Stomach (tissue), 9 donors: Measurements from ENCODE around the gene DCAF5. TPM values are rescaled to one million over a fixed set of nuclear protein-coding genes. Genes with fewer than 3 reads are reported as not detected.
A peak's percentile ranks its signal among the peaks of the same experiment; 100 is the strongest.
"Not testable (repeated sequence)": the region's sequence is repeated elsewhere in the genome, so short reads cannot be mapped to it uniquely, and the experiment has no call there.

Experiments
- DNase-seq, 2 donors: peaks; one replicate each; pipeline versions ENCODE4 v3.0.0 to v3.0.0-alpha.2; 2013 to 2019
- H3K27ac ChIP-seq, 5 donors: fragments of 200-600 bp in 4 of 5; sonication (generic) in 4 of 5; one replicate each; pipeline ENCODE4 v1.5.1; 2013 to 2019; ENCODE audit warnings: mild to moderate bottlenecking in 1 of 5, moderate library complexity in 1 of 5
- H3K27me3 ChIP-seq, 3 donors: fragments of 200-600 bp; sonication (generic); one replicate each; pipeline ENCODE4 v1.5.1; 2017 to 2019; ENCODE audit warnings: mixed run types in 1 of 3
- H3K36me3 ChIP-seq, 4 donors: fragments of 200-600 bp; sonication (generic); 1 replicate in 3 of 4; 2 replicates in 1 of 4; pipeline ENCODE4 v1.5.1; 2016 to 2019
- H3K4me1 ChIP-seq, 4 donors: fragments of 200-600 bp; sonication (generic); one replicate each; pipeline ENCODE4 v1.5.1; 2016 to 2019
- H3K4me3 ChIP-seq, 4 donors: fragments of 200-600 bp; sonication (generic) in 3 of 4; one replicate each; pipeline ENCODE4 v1.5.1; 2016 to 2019; ENCODE audit warnings: mild to moderate bottlenecking in 1 of 4
- H3K9me3 ChIP-seq, 4 donors: fragments of 200-600 bp; sonication (generic); one replicate each; pipeline ENCODE4 v1.5.1; 2016 to 2019
- EP300 ChIP-seq: sonication (generic); formaldehyde crosslinking; IDR thresholded peaks from one replicate; pipeline ENCODE4 v1.6.1; 2017; ENCODE audit warnings: antibody characterized with exemption
- POLR2A ChIP-seq, 4 donors: fragments of 450-650 bp; IDR thresholded peaks; one replicate each; pipeline ENCODE4 v1.6.1; 2016; ENCODE audit warnings: antibody characterized with exemption in 4 of 4, control low read depth in 2 of 4, mild to moderate bottlenecking in 1 of 4, moderate library complexity in 1 of 4
- POLR2AphosphoS5 ChIP-seq, 3 donors: sonication (generic); formaldehyde crosslinking; IDR thresholded peaks; one replicate each; pipeline ENCODE4 v1.6.1; 2016; ENCODE audit warnings: antibody characterized with exemption in 3 of 3
- WGBS, 5 donors: extraction: QIAGEN DNeasy Blood & Tissue Kit in 3 of 5; methylation state at CpG; one replicate each; pipeline versions ENCODE4 v1.1.5 to v1.1.7; 2013 to 2018; 5-methylcytosine and 5-hydroxymethylcytosine counted together
- intact Hi-C: fragments of 100-400 bp; cut with DNase I; formaldehyde crosslinking; loops from one replicate; pipeline ENCODE4 v1.15.1; 2023; ENCODE audit warnings: low total_unique reads
- polyA plus RNA-seq, 3 donors: library from polyadenylated mRNA; stranded (reverse); fragments of 200-250 nt; gene quantifications; one replicate each; pipeline ENCODE4 v1.2.3, GENCODE V29; 2013
- total RNA-seq, 5 donors: library from RNA; depleted of rRNA; stranded (reverse); fragments of >200 nt; gene quantifications; one replicate each; pipeline versions ENCODE4 v1.1.0 to v1.2.3, GENCODE V29; 2014 to 2016
- TF ChIP-seq, protein P1 (sequence below), 7 experiments: fragments of 450-650 bp in 4 of 7; fragments of 200-600 bp in 3 of 7; sonication (generic) in 3 of 7; IDR thresholded peaks; one replicate each; pipeline ENCODE4 v1.5.1; 2016 to 2019; ENCODE audit warnings: antibody characterized with exemption in 7 of 7, control low read depth in 2 of 7, mild to moderate bottlenecking in 1 of 7
- donor health status: healthy with polysubstance abuse.
- donor health status: Bipolar disorder and iron deficiency.
- donor health status: healthy.

The DCAF5 gene
- total and polyA plus RNA-seq, 8 donors, result 13.9 to 80.5 (median 26.9) TPM

DNA sequence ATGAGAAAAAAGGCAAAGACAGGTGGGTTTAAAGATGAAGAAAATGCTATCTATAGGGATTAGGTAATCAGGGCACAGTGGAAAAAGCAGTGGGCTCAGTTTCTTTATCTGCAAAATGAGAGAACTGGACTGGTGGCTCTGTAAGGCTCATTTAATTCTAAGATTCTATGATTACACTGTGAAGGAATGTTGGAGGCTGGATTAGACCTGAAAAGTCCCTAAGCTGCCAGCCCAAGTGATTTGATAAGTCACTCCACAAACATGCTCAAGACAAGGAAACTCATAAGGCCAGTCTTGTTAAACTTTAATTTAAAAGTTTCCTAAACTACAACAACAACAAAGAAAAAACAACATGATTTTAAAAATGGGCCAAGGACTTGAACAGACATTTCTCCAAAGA lies 75.1 kb downstream of the DCAF5 start:
- Histone ChIP-seq H3K4me3 (no peak overlapping the region), H3K36me3 (peaks cover 6 to 44% (median 38%) of the 10 kb centered on the region in 4 donors), H3K27me3 (no peaks in the 10 kb centered on the region), H3K4me1 (peaks cover 16 to 55% (median 27%) of the 10 kb centered on the region in 4 donors), H3K27ac (peak overlapping the region in 4 of 5 donors; percentile 71 to 82 (median 78)), H3K9me3 (no peaks in the 10 kb centered on the region)
- intact Hi-C loops, result no loop called here
- peak in 1 of 3 donors; percentile 58 for TF ChIP-seq POLR2AphosphoS5 (IDR thresholded peaks at IDR 0.05)
- no peak for TF ChIP-seq POLR2A (IDR thresholded peaks at IDR 0.05)
- DNase-seq, result peak in 1 of 2 donors; percentile 61

DNA sequence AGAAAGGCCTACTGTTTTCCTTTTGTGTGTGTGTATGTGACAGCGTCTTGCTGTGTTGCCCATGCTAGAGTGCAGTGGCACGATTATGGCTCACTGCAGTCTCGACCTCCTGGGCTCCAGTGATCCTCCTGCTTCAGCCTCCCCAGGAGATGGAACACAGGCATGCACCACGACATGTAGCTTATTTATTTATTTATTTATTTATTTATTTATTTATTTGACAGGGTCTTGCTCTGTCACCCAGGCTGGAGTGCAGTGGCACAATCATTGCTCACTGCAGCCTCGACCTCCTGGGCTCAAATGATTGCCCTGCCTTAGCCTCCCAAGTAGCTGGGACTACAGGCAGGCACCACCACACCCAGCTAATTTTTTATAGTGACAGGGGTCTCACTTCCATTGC lies 75.7 kb downstream of the DCAF5 start:
- intact Hi-C loops, DNase-seq, H3K4me3 ChIP-seq, H3K27me3 ChIP-seq, H3K9me3 ChIP-seq: not testable (repeated sequence)
- H3K27ac ChIP-seq, result peak overlapping the region in 4 of 5 donors; percentile 71 to 82 (median 78)
- peaks cover 16 to 55% (median 27%) of the 10 kb centered on the region in 4 donors for H3K4me1 ChIP-seq
- H3K36me3 ChIP-seq, result peaks cover 5 to 46% (median 39%) of the 10 kb centered on the region in 4 donors
- WGBS, 5 donors, result 94 to 98% (median 96%) methylated on average over 5 of the region's 5 CpGs

DNA sequence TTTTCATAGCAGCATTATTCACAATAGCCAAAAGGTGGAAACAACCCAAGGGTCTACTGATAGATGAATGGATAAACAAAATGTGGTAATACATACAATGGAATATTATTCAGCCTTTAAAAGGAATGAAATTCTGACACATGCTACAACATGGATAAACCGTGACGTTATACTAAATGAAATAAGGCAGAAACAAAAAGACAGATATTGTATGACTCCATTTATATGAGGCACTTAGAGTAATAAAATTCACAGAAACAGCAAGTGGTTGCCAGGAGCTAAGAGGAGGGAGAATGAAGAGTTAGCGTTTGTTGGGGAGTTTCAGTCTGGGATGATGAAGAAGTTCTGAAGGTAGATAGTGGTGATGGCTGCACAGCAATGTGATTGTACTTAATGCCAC lies 76.6 kb downstream of the DCAF5 start:
- no peak overlapping the region for H3K4me3 ChIP-seq
- H3K36me3 ChIP-seq, result peaks cover 5 to 51% (median 44%) of the 10 kb centered on the region in 4 donors
- no peak for DNase-seq
- TF ChIP-seq POLR2AphosphoS5 (IDR thresholded peaks at IDR 0.05) (no peak), POLR2A (IDR thresholded peaks at IDR 0.05) (no peak), EP300 (no peak)
- TF ChIP-seq, protein P1, sequence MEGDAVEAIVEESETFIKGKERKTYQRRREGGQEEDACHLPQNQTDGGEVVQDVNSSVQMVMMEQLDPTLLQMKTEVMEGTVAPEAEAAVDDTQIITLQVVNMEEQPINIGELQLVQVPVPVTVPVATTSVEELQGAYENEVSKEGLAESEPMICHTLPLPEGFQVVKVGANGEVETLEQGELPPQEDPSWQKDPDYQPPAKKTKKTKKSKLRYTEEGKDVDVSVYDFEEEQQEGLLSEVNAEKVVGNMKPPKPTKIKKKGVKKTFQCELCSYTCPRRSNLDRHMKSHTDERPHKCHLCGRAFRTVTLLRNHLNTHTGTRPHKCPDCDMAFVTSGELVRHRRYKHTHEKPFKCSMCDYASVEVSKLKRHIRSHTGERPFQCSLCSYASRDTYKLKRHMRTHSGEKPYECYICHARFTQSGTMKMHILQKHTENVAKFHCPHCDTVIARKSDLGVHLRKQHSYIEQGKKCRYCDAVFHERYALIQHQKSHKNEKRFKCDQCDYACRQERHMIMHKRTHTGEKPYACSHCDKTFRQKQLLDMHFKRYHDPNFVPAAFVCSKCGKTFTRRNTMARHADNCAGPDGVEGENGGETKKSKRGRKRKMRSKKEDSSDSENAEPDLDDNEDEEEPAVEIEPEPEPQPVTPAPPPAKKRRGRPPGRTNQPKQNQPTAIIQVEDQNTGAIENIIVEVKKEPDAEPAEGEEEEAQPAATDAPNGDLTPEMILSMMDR (IDR thresholded peaks at IDR 0.05), result no peak
- 77 to 98% (median 82%) methylated on average over 3 of the region's 3 CpGs for WGBS, 5 donors
- no peaks in the 10 kb centered on the region for H3K9me3 ChIP-seq
- H3K27me3 ChIP-seq, result no peaks in the 10 kb centered on the region
- intact Hi-C loops, result no loop called here
- H3K27ac ChIP-seq, result peak overlapping the region in 2 of 5 donors; percentile 82
- H3K4me1 ChIP-seq, result peaks cover 16 to 50% (median 26%) of the 10 kb centered on the region in 4 donors

DNA sequence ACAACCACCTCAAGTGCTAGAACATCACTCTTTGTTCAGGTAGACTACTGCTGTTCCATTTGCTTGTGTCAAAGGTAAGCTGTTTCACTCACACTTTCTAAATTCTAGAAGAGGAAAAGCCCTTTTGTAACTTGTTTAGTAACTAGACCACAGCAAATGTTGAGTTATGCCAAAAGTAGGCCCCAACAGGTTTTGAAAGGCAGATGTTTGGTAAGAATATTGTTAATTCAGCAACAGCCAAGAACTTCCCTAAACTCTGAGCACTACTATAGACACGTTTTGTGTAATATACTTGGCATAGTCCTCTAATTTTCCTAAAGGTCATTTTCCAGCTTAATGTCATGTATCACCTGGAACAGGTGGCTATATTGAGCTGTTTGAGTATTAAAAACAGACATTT lies 79.0 kb downstream of the DCAF5 start:
- Histone ChIP-seq H3K4me1 (peaks cover 5 to 30% (median 13%) of the 10 kb centered on the region in 4 donors), H3K27me3 (no peaks in the 10 kb centered on the region), H3K27ac (no peak overlapping the region), H3K4me3 (no peak overlapping the region), H3K36me3 (peaks cover 5 to 76% (median 66%) of the 10 kb centered on the region in 4 donors), H3K9me3 (no peaks in the 10 kb centered on the region)
- no peak for DNase-seq
- 23 to 60% (median 41%) methylated on average over 1 of the region's 1 CpG for WGBS, 5 donors
- intact Hi-C loops, result no loop called here
- no peak for TF ChIP-seq POLR2AphosphoS5 (IDR thresholded peaks at IDR 0.05)
- TF ChIP-seq EP300, result no peak
- no peak for TF ChIP-seq POLR2A (IDR thresholded peaks at IDR 0.05)

DNA sequence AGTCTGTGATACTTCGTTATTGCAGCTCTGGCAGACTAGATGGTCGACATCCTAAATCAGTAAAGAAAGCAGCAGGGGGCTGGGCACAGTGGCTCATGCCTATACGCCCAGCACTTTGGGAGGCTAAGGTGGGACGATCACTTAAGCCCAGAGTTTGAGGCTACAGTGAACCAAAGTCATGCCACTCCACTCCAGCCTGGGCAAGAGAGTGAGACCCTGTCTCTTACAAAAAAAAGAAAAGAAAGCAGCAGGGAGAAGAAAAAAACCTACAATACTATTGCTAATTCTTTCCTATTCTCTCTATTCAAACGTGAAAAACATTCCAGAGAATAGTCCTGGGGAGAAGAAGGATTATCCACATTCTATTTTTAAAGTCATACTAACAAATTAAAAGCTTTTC lies 79.5 kb downstream of the DCAF5 start:
- no peak overlapping the region for H3K4me3 ChIP-seq
- peaks cover 5 to 78% (median 67%) of the 10 kb centered on the region in 4 donors for H3K36me3 ChIP-seq
- H3K4me1 ChIP-seq, result peaks cover under 1 to 25% (median 10%) of the 10 kb centered on the region in 4 donors
- no peak for DNase-seq
- H3K27me3 ChIP-seq, result no peaks in the 10 kb centered on the region
- intact Hi-C loops, result no loop called here
- TF ChIP-seq POLR2AphosphoS5 (IDR thresholded peaks at IDR 0.05) (no peak), EP300 (no peak), POLR2A (IDR thresholded peaks at IDR 0.05) (no peak)
- TF ChIP-seq, protein P1 (IDR thresholded peaks at IDR 0.05), result no peak
- 80 to 92% (median 85%) methylated on average over 5 of the region's 5 CpGs for WGBS, 5 donors
- no peaks in the 10 kb centered on the region for H3K9me3 ChIP-seq
- H3K27ac ChIP-seq, result no peak overlapping the region

DNA sequence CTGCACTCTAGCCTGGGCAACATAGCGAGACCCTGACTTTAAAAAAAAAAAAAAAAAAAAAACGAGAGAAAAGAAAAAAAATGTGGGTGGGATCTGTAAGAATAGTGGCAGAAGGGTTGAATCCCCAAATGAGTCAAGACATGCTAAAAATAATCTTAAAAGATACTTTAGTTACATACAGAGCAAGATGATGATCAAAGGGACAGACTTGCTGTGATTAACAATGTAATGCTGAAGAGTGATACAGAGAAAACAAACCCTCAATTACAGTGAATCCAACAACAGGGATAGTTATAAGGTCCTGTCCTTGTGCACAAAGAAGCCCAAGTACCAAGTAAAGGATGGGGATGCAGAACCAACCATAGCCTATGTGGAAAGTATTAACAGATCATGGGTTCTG lies 80.3 kb downstream of the DCAF5 start:
- no peaks in the 10 kb centered on the region for H3K9me3 ChIP-seq
- H3K36me3 ChIP-seq, result peaks cover 8 to 81% (median 67%) of the 10 kb centered on the region in 4 donors
- TF ChIP-seq, protein P1 (IDR thresholded peaks at IDR 0.05), result no peak
- no peak for TF ChIP-seq EP300
- no peak for TF ChIP-seq POLR2A (IDR thresholded peaks at IDR 0.05)
- TF ChIP-seq POLR2AphosphoS5 (IDR thresholded peaks at IDR 0.05), result no peak
- 61 to 91% (median 75%) methylated on average over 2 of the region's 2 CpGs for WGBS, 5 donors
- H3K4me1 ChIP-seq, result peaks cover 0 to 16% (median 5%) of the 10 kb centered on the region in 4 donors
- H3K27me3 ChIP-seq, result no peaks in the 10 kb centered on the region
- H3K27ac ChIP-seq, result no peak overlapping the region
- no peak for DNase-seq
- intact Hi-C loops, result no loop called here
- no peak overlapping the region for H3K4me3 ChIP-seq
